SK-MEL-5 (cell line): Measurements from ENCODE around the gene SYNPO2. TPM values are rescaled to one million over a fixed set of nuclear protein-coding genes. Genes with fewer than 3 reads are reported as not detected.

Experiments
- DNase-seq: peaks from one replicate; pipeline ENCODE4 v3.0.0-alpha.2; 2016; ENCODE audit warnings: low read depth, low spot score
- in situ Hi-C: cut with HindIII; loops from 2 replicates; pipeline ENCODE4 v1.10.0; 2016; ENCODE audit warnings: low sequenced_read_pairs, high pct_unique_total_duplicates, low pct_unique_long_range_greater_than_20kb
- total RNA-seq: library from RNA; depleted of rRNA; stranded (reverse); fragments of >200 nt; shearing (Covaris generic); gene quantifications from 2 replicates; pipeline ENCODE4 v1.2.3, GENCODE V29; 2014; rRNA removed

Gene SYNPO2
- total RNA-seq, 1 experiment from 2014 or later, result 0.69 TPM

DNA sequence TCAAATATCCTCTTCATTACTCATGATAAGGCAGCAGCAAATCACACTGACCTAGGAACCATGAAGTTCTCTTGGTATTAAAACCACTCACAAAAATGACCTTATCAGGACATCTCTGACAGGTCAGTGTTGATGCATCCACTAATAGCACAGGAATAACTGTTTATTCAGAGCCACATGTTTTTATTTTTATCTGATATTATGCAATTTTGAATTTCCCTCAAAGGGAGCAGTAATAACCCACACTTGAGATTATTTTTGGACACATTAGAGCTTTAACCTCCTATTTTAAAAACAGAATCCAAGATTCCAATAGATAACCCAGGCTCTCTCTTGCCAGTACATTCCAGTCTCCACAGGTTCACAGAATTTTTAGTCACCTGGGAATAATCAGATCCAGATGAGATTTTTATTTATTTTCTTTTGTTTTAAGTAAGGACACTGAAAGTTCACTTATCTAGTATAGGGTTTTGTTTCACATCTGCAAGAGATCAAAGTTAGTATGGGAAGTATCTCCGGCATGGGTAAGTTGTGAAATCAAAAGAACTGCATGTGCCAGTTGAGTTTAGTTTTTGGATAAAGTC is 210.7 kb downstream of the SYNPO2 start:
- in situ Hi-C loops, result no loop called here

DNA sequence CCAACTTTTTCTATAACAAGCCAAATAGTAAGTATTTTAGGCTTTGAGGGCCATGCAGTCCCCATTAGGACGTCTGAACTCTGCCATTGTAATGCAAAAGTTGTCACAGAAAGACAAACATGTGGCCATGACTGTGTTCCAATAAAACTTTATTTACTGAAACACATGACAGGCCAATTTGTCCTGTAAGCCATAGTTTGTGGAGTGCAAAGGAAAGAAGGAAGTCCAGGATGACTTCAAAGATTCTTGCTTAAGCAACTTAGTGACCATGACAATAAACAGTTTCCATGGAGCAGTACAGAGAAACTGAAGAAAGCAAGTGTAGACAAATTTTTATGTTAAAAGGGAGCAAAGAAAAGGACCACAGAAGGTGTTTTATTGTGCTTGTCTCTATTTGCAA is 212.0 kb downstream of the SYNPO2 start:
- DNase-seq, result no peak
- in situ Hi-C loops, result no loop called here

More for the DNA sequence above, 210.7 kb downstream of the SYNPO2 start:
- no peak for DNase-seq

DNA sequence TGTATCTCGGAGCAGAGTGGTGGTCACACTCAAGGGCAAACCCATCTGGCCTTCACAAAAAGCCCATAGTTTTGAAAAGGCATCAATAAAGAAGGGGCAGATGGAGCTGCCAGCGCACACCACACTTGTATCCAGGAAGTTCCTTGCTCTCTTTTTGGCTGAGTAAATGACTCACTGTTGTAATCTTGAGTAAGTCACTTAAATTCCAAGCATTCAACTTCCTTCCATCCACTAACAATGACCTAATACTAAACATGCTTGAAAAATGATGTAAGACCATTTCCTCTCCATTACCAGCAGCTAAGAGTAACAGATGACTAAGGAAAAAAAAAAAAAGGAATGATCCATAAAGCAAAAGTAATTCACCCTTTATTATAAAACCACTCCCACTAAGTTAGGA is 214.6 kb downstream of the SYNPO2 start:
- DNase-seq, result peak; percentile 68
- in situ Hi-C loops, result no loop called here

DNA sequence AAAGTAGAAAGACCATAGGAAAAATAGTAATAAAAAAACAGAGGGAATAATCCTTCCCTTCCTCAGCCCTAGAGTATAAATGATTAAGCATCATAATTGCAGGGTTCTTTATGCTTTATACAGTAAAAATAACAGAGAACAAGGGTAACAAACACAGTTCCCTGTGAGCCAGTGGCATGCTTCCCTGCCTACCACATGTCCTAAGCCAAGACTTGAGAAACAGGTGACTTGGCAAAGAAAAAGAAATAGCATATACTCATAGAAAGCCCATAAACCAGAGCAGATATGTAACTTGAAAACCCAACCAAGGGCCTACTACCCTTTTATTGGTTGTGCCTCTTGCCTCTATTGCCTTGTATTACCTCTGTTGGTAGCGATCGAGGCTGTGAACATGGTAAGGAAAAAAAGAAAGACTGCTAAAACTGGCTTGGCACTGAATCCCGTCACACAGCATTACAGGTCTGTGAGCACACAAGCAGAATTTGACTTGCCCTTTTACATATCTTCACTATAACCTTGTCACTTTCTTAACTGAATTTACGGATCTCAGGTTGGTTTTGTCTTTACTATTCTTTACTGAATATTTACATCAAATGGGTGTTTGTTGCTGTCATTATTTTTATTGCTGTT is 216.1 kb downstream of the SYNPO2 start:
- in situ Hi-C loops, result no loop called here
- DNase-seq, result no peak

DNA sequence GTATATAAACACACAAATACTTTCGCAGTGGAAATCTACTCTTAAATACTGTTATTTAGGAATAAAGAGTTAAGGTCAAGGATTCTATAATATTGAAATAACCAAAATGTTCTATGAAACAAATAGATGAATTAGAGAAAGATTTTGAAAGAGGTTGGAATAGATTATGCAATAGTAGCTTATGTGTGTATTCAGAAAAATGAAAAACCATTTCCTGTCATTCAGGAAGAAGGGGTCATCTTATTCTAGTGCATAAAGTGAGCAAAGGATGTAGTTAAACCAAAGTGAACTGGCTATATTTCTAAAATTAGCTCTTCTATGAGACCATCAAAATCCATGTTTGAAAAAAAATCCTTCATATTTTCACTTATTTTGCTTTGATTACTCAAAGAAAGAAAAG is 217.0 kb downstream of the SYNPO2 start:
- DNase-seq, result no peak
- in situ Hi-C loops, result no loop called here

DNA sequence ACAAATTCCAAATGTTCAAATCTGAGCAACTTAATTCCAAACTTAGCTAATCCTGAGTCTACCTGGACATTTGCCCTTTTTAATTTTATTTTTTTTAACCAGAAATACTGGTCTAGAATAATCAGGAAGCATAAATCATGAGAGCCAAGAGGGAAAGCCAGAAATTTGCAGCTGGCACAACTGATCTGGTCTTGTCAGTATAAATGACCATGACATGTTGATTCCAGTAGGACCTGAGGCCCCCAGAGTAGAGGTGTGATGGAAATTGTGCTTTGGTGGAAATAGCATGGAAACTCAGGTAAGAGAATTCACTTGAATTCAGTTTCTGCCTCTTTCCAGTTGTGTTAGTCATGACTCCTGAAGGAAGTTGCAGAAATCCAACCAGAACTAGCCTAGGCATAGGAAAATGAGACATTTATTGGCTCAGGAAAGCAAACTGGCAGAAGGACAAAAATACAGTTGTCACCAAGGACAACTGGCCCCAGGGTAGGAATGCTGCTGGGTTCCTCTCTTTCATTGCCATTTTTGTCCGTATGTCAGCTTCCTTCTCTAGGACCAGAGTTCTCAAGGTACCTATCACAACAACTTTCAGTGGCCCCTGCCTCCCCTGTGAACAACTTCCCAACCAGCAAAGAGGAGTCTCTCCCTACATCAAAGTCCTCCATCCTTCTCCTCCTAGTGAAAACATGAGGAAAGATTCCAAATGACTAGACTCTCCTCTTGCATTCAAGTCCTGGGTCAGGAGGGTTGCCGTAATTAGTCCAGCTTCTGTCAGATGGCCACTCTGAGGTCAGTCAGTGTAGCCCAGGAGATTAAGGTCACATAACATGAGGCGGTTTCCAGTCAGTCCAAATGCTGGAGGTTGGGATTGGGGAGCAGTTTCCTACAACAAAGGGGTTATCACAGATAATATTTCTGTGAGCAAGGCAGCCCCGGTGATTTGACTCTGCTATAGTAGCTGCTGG is 217.7 kb downstream of the SYNPO2 start:
- no peak for DNase-seq

DNA sequence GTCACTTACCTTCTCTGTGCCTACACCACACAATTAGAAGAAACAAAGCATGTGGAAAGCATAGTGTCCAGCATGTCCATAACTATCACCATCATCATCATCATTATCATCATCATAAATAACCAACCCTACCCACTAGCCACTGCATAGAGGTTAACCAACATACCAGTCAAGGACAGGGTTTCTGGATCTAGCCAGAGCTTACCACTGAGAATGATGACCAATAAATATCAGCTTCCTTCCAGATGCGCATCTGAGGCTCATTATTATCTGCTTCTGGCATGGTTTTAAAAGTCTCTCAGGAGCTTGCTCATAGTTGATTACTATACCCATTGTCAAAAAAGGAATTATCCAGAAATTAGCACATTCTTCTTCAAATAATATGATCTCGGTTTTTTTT is 221.5 kb downstream of the SYNPO2 start:
- no peak for DNase-seq
- in situ Hi-C loops, result no loop called here

More for the DNA sequence above, 217.7 kb downstream of the SYNPO2 start:
- in situ Hi-C loops, result no loop called here

Other genes starting within 250 kb of the SYNPO2 start
- gene METTL14, start 203.5 kb upstream of the SYNPO2 start, total RNA-seq, result 16.2 and 17.6 TPM in 2 replicates
- gene SEC24D, start 52.7 kb upstream of the SYNPO2 start, total RNA-seq, result 10.3 and 12.1 TPM in 2 replicates
- 0.24 TPM in 1 of 2 replicates, not detected in the other for gene MYOZ2, start 247.0 kb downstream of the SYNPO2 start, total RNA-seq